ENCODE measurements around the gene OCA2.
"Not testable (repeated sequence)": the region's sequence is repeated elsewhere in the genome, so short reads cannot be mapped to it uniquely, and the experiment has no call there.

OCA2 gene

GRCh38 chr15:28127036-28127435 is 27.9 kb upstream of the OCA2 start:
- no peak for DNase-seq
- Mint-ChIP-seq H3K27ac (peak overlapping the region; percentile 61), H3K9me3 (no peaks in the 10 kb centered on the region), H3K36me3 (ENCODE audit: low read depth) (peaks cover 45% of the 10 kb centered on the region), H3K27me3 (ENCODE audit: low read depth, poor library complexity) (no peaks in the 10 kb centered on the region), H3K4me3 (no peak overlapping the region), H3K4me1 (no peaks in the 10 kb centered on the region)
- TF ChIP-seq, protein P1, sequence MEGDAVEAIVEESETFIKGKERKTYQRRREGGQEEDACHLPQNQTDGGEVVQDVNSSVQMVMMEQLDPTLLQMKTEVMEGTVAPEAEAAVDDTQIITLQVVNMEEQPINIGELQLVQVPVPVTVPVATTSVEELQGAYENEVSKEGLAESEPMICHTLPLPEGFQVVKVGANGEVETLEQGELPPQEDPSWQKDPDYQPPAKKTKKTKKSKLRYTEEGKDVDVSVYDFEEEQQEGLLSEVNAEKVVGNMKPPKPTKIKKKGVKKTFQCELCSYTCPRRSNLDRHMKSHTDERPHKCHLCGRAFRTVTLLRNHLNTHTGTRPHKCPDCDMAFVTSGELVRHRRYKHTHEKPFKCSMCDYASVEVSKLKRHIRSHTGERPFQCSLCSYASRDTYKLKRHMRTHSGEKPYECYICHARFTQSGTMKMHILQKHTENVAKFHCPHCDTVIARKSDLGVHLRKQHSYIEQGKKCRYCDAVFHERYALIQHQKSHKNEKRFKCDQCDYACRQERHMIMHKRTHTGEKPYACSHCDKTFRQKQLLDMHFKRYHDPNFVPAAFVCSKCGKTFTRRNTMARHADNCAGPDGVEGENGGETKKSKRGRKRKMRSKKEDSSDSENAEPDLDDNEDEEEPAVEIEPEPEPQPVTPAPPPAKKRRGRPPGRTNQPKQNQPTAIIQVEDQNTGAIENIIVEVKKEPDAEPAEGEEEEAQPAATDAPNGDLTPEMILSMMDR (IDR thresholded peaks at IDR 0.05) = no peak

GRCh38 chr15:28125673-28126651 is 26.8 kb upstream of the OCA2 start:
- Mint-ChIP-seq H3K36me3 (ENCODE audit: low read depth) (peaks cover 47% of the 10 kb centered on the region), H3K9me3 (no peaks in the 10 kb centered on the region)
- DNase-seq = no peak

GRCh38 chr15:28124841-28125240 is 25.7 kb upstream of the OCA2 start:
- no peaks in the 10 kb centered on the region for H3K27me3 Mint-ChIP-seq (ENCODE audit: low read depth, poor library complexity)
- no peak overlapping the region for H3K4me3 Mint-ChIP-seq
- TF ChIP-seq, protein P1 (IDR thresholded peaks at IDR 0.05) = no peak
- DNase-seq = no peak
- H3K36me3 Mint-ChIP-seq (ENCODE audit: low read depth) = peaks cover 52% of the 10 kb centered on the region
- H3K9me3 Mint-ChIP-seq = no peaks in the 10 kb centered on the region
- no peak overlapping the region for H3K27ac Mint-ChIP-seq
- H3K4me1 Mint-ChIP-seq = no peaks in the 10 kb centered on the region

More at GRCh38 chr15:28125673-28126651, 26.8 kb upstream of the OCA2 start:
- Mint-ChIP-seq H3K27ac (no peak overlapping the region), H3K4me1 (no peaks in the 10 kb centered on the region), H3K27me3 (ENCODE audit: low read depth, poor library complexity) (no peaks in the 10 kb centered on the region), H3K4me3 (no peak overlapping the region)
- TF ChIP-seq, protein P1 (IDR thresholded peaks at IDR 0.05) = peak; percentile 58

GRCh38 chr15:28123408-28124023 is 24.4 kb upstream of the OCA2 start:
- peak; percentile 80 for DNase-seq
- H3K36me3 Mint-ChIP-seq (ENCODE audit: low read depth) = peaks cover 55% of the 10 kb centered on the region
- TF ChIP-seq, protein P1 (IDR thresholded peaks at IDR 0.05) = peak; percentile 64
- H3K27me3 Mint-ChIP-seq (ENCODE audit: low read depth, poor library complexity) = no peaks in the 10 kb centered on the region
- peak overlapping the region; percentile 67 for H3K27ac Mint-ChIP-seq
- H3K9me3 Mint-ChIP-seq = no peaks in the 10 kb centered on the region
- no peaks in the 10 kb centered on the region for H3K4me1 Mint-ChIP-seq
- no peak overlapping the region for H3K4me3 Mint-ChIP-seq

DNA sequence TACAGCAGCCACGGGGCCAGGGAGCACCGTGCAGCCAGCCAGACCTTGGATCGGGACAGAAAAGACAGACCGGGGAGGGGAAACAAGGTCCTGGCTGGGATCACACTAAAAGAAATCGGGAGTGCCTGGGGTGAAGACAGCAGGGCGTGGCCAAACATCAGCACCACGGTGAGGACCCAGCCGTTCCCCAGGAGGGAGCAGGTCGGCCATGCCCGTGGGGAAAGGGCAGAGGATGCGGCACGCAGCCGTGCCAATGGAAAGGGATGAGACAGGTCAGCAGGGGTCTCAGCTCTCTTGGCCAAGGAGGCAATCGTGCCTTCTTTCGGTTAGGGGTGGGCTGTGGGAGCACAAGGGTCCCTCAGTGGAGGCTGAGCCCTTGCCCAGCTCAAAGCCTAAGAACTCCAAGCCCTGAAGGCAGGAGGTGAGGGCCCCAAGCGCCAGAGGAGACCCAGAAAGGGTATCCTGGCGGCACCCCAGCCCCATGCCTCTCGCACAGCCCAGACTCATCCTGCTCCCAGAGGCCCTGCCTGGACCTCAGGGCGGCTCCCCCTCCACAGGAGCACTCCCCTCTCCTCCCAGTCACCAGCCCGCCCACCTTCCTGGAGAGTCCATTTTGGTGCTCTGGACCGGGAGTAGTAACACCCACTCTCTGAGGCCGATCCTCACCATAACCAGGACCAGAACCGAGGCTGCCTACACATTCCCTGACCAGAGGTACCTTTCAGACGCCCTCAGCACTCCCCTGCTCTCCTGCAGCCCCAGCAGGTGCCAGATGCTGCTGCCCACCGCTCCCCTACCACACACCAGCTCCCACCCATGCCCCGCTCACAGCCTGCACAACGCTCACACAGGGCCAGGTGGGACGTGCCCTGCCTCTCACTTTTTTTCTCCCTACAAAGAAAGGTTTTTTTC is 23.2 kb upstream of the OCA2 start:
- no peak for DNase-seq
- H3K9me3 Mint-ChIP-seq = no peaks in the 10 kb centered on the region
- H3K4me1 Mint-ChIP-seq = peaks cover 8% of the 10 kb centered on the region
- peaks cover 60% of the 10 kb centered on the region for H3K36me3 Mint-ChIP-seq (ENCODE audit: low read depth)
- H3K4me3 Mint-ChIP-seq = no peak overlapping the region
- no peaks in the 10 kb centered on the region for H3K27me3 Mint-ChIP-seq (ENCODE audit: low read depth, poor library complexity)
- no peak overlapping the region for H3K27ac Mint-ChIP-seq
- TF ChIP-seq, protein P1 (IDR thresholded peaks at IDR 0.05) = no peak

- peaks cover 57% of the 10 kb centered on the region for H3K36me3 Mint-ChIP-seq (ENCODE audit: low read depth)
- H3K27me3 Mint-ChIP-seq (ENCODE audit: low read depth, poor library complexity); DNase-seq; H3K9me3 Mint-ChIP-seq; H3K27ac Mint-ChIP-seq; H3K4me3 Mint-ChIP-seq: not testable (repeated sequence)
- peaks cover 11% of the 10 kb centered on the region for H3K4me1 Mint-ChIP-seq
Measured at GRCh38 chr15:28121577-28121976, 22.5 kb upstream of the OCA2 start.
